GM12874 (cell line): ENCODE results near the gene RALGAPA2.
A peak's percentile ranks its signal among the peaks of the same experiment; 100 is the strongest.

Experiments used
- CTCF ChIP-seq: IDR thresholded peaks from 2 replicates; pipeline ENCODE4 v1.5.1; 2011; ENCODE audit warnings: low read depth, mild to moderate bottlenecking, control low read depth, low read length, moderate library complexity; ENCODE audit not compliant: insufficient read depth

RALGAPA2 gene

GRCh38 chr20:20360464-20360863 lies 352.0 kb downstream of the RALGAPA2 start:
- TF ChIP-seq CTCF: peak; percentile 82

GRCh38 chr20:20359628-20360027 lies 352.8 kb downstream of the RALGAPA2 start:
- TF ChIP-seq CTCF: no peak

GRCh38 chr20:20358801-20359200 lies 353.6 kb downstream of the RALGAPA2 start:
- TF ChIP-seq CTCF: no peak

GRCh38 chr20:20353576-20353975 lies 358.9 kb downstream of the RALGAPA2 start:
- no peak for TF ChIP-seq CTCF

- TF ChIP-seq CTCF: no peak
Observed at GRCh38 chr20:20344476-20344875, 368.0 kb downstream of the RALGAPA2 start.

GRCh38 chr20:20343932-20344331 lies 368.5 kb downstream of the RALGAPA2 start:
- no peak for TF ChIP-seq CTCF
